ENCODE results near the gene COL5A1.
"Not testable (repeated sequence)": the region's sequence is repeated elsewhere in the genome, so short reads cannot be mapped to it uniquely, and the experiment has no call there.

Gene COL5A1

GRCh38 chr9:134640506-134641172, 964 bp upstream of the COL5A1 start:
- TF ChIP-seq CTCF (conservative IDR thresholded peaks at IDR 0.05; ENCODE audit: low read length): no peak
- DNase-seq (ENCODE audit: low read depth): no peak
- peak overlapping the region; percentile 57 for H3K4me3 ChIP-seq (ENCODE audit: low read length)

- no peak for DNase-seq (ENCODE audit: low read depth)
- no peak for TF ChIP-seq CTCF (conservative IDR thresholded peaks at IDR 0.05; ENCODE audit: low read length)
- peak overlapping the region; percentile 97 for H3K4me3 ChIP-seq (ENCODE audit: low read length)
Measured at GRCh38 chr9:134641990-134642384, 384 bp downstream of the COL5A1 start.

GRCh38 chr9:134642385-134643181, 980 bp downstream of the COL5A1 start:
- peak overlapping the region; percentile 97 for H3K4me3 ChIP-seq (ENCODE audit: low read length)
- peak; percentile 56 for TF ChIP-seq CTCF (conservative IDR thresholded peaks at IDR 0.05; ENCODE audit: low read length)
- DNase-seq (ENCODE audit: low read depth): peak; percentile 90

GRCh38 chr9:134643222-134643671, 1.6 kb downstream of the COL5A1 start:
- peak; percentile 54 for DNase-seq (ENCODE audit: low read depth)
- no peak for TF ChIP-seq CTCF (conservative IDR thresholded peaks at IDR 0.05; ENCODE audit: low read length)
- H3K4me3 ChIP-seq (ENCODE audit: low read length): peak overlapping the region; percentile 97

GRCh38 chr9:134644401-134644724, 2.8 kb downstream of the COL5A1 start:
- H3K4me3 ChIP-seq (ENCODE audit: low read length): peak overlapping the region; percentile 77

GRCh38 chr9:134644725-134645606, 3.4 kb downstream of the COL5A1 start:
- peak overlapping the region; percentile 77 for H3K4me3 ChIP-seq (ENCODE audit: low read length)
- no peak for TF ChIP-seq CTCF (conservative IDR thresholded peaks at IDR 0.05; ENCODE audit: low read length)
- DNase-seq (ENCODE audit: low read depth): peak; percentile 99

More at GRCh38 chr9:134644401-134644724, 2.8 kb downstream of the COL5A1 start:
- not testable (repeated sequence) for DNase-seq (ENCODE audit: low read depth)
